DND-41 (cell line): Measurements from ENCODE around the gene GLT6D1.

Experiments used
- CTCF ChIP-seq: IDR thresholded peaks from 2 replicates; pipeline ENCODE4 v1.5.1; 2012; ENCODE audit warnings: borderline replicate concordance, low read length, moderate library complexity, mild to moderate bottlenecking; ENCODE audit not compliant: poor library complexity, severe bottlenecking; ENCODE audit errors: extremely low read depth
- EZH2 ChIP-seq: IDR thresholded peaks from 3 replicates; pipeline ENCODE4 v1.6.1; 2012; ENCODE audit warnings: borderline replicate concordance, low read depth, mild to moderate bottlenecking, moderate library complexity, low read length, inconsistent platforms; ENCODE audit not compliant: severe bottlenecking

- TF ChIP-seq CTCF = no peak
- TF ChIP-seq EZH2 = no peak
These were observed 55.0 kb downstream of the GLT6D1 start for GRCh38 chr9:135584371-135584770.
